ENCODE results near the gene TMEM41B. TPM values are rescaled to one million over a fixed set of nuclear protein-coding genes. Genes with fewer than 3 reads are reported as not detected.
"Not testable (repeated sequence)": the region's sequence is repeated elsewhere in the genome, so short reads cannot be mapped to it uniquely, and the experiment has no call there.

Gene TMEM41B
- total RNA-seq, 4 donors from 2014 or later, result 30.1 to 72.3 (median 34.3) TPM

DNA sequence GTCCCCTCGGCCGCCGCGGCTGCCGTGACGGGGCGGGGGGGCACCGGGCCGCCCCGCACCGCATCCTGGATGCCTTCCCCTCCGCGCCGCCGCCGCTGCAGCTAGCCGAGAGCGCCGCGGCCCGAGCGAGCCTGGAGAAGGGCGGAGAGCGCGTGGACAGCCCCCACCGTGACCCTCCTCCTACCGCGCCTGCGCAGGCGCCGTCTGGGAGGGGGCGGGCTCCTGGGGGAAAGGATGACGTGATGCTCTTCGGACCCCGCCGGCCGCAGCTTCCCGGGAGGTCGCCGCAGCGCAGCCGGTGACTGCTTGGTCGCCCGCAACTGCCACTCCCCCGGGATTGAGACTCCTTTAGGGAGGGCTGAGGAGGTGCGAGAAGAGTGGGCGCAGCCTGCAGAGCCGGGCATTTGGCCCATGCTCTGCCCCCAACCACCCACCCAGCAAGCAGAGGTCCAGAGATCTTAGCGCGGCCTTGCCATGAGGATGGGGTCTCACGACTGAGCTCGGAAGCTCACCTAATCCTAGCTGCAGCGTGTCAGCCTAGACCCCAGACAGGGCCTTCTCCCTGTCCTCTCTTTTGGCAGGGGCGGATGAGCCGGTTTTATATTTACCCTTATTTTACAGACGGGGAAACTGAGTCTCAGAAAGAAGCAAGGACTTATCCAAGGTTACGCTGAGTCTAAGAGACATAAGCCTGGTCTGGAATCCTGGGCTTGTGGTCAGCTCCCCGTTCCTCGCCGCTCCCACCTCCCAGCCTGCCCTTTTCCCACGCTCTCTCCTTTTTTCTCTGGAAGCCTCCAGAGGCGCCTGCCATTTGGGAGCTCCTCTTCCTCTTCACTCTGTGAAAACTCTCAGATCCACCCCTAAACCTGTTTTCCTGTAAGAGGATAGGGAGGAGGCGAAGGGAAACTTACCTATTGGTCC is 48.9 kb downstream of the TMEM41B start, which contains the start of gene DENND5A:
Gene DENND5A, minus strand, starts transcription at position 140 of the 921 bp plus-strand sequence. CDS start 281 bp downstream, outside the sequence.
- H3K9me3 ChIP-seq, result no peaks in the 10 kb centered on the region
- H3K36me3 ChIP-seq, result no peaks in the 10 kb centered on the region
- 25% methylated on average over 17 of the region's 63 CpGs for WGBS
- DNase-seq (ENCODE audit: low spot score in 2 of 2), result peak; percentile 89 to 90
- peaks cover 20% of the 10 kb centered on the region for H3K4me1 ChIP-seq
- TF ChIP-seq POLR2AphosphoS5 (IDR thresholded peaks at IDR 0.05) (peak in 1 of 3 donors; percentile 3), EP300 (IDR thresholded peaks at IDR 0.05) (no peak), POLR2A (IDR thresholded peaks at IDR 0.05) (peak in 1 of 2 donors; percentile 84)
- TF ChIP-seq, protein P1, sequence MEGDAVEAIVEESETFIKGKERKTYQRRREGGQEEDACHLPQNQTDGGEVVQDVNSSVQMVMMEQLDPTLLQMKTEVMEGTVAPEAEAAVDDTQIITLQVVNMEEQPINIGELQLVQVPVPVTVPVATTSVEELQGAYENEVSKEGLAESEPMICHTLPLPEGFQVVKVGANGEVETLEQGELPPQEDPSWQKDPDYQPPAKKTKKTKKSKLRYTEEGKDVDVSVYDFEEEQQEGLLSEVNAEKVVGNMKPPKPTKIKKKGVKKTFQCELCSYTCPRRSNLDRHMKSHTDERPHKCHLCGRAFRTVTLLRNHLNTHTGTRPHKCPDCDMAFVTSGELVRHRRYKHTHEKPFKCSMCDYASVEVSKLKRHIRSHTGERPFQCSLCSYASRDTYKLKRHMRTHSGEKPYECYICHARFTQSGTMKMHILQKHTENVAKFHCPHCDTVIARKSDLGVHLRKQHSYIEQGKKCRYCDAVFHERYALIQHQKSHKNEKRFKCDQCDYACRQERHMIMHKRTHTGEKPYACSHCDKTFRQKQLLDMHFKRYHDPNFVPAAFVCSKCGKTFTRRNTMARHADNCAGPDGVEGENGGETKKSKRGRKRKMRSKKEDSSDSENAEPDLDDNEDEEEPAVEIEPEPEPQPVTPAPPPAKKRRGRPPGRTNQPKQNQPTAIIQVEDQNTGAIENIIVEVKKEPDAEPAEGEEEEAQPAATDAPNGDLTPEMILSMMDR (IDR thresholded peaks at IDR 0.05), result no peak
- peak within 1 kb of the TSS; percentile 98 for H3K4me3 ChIP-seq
- H3K27me3 ChIP-seq, result no peaks in the 10 kb centered on the region
- H3K27ac ChIP-seq, result peak within 1 kb of the TSS; percentile 98

DNA sequence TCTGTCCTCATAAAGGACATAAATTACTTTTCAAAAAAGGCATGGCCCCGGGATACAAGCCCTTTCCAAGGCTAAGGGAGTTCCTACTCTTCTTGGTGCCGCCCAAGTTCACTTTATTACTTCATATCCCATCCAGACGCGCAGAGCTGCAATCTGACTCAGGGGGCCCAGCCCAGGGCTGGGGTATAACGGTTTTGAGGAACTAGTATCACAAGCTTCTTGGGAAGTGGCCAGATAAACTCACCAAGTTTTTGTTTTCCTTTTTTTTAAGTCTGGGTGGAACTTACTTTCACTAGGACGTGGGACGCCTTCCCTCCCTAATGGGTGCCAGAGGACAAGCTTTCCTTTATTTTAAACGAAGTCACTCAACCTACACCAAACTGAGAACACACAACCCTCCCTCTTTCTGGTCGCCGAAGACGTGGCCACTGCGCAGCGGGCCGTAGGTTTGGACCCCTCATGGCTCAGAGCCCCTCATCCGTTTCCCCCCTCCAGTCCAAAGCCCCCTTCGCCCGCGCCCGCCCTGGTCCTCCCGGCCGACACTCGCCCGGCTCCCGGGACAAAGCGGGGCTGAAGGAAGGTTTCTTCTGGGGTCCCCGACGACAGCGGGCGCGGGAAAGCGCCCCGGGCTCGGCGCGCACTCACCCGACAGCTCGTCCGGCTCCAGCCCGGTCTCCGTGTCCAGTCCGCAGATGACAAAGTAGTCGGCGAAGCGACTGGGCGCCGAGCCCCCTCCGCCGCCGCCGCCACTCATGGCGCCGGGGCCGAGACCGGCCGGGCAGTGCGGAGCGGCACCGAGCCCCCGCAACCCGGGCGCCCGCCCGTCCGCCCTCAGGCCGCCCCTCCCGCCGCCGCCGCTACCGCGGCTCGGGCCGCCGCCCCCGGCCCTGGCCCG is 49.8 kb downstream of the TMEM41B start:
- TF ChIP-seq POLR2A (IDR thresholded peaks at IDR 0.05), result peak in 1 of 2 donors; percentile 30
- TF ChIP-seq POLR2AphosphoS5 (IDR thresholded peaks at IDR 0.05), result no peak
- H3K4me1 ChIP-seq, result peaks cover 28% of the 10 kb centered on the region
- no peaks in the 10 kb centered on the region for H3K36me3 ChIP-seq
- DNase-seq (ENCODE audit: low spot score in 2 of 2), result peak; percentile 77 to 83
- peak overlapping the region; percentile 98 for H3K4me3 ChIP-seq
- H3K9me3 ChIP-seq, result no peaks in the 10 kb centered on the region
- H3K27ac ChIP-seq, result peak overlapping the region; percentile 98
- WGBS, result under 1% methylated on average over 35 of the region's 76 CpGs
- H3K27me3 ChIP-seq, result no peaks in the 10 kb centered on the region

DNA sequence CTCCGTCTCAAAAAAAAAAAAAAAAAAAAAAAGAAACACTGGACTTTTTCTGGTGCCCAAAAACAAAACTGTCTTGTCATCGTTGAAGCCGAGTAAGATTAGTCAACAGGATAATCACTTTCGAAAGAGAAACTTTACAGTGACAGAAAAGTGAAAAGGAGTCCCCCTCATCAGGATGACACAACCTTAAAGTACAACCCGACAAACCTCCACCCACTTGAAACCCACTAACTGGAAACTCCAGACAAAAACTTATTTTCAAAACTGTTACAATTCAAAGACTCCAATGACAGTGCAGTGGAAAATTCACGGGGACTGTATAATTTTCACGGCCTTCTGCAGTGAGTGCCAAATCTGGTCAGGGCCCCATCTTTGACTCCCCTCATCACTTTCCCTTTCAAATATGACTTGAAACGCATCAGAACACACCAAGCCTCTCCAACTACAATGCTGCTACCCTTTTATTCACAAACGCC is 50.5 kb downstream of the TMEM41B start:
- DNase-seq (ENCODE audit: low spot score in 2 of 2), result no peak
- 12% methylated on average over 8 of the region's 9 CpGs for WGBS
- no peak for TF ChIP-seq POLR2AphosphoS5 (IDR thresholded peaks at IDR 0.05)
- TF ChIP-seq POLR2A (IDR thresholded peaks at IDR 0.05), result no peak
- TF ChIP-seq, protein P1 (IDR thresholded peaks at IDR 0.05), result no peak
- no peak for TF ChIP-seq EP300 (IDR thresholded peaks at IDR 0.05)

DNA sequence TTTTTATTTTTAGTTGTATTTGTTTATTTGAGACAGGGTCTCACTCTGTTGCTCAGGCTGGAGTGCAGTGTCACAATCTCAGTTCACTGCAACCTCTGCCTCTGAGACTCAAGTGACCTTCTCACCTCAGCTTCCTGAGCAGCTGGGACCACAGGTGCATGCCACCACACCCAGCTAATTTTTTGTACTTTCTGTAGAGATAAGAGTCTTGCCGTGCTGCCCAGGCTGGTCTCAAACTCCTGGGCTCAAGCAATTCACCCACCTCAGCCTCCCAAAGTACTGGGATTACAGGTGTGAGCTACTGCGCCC is 53.6 kb downstream of the TMEM41B start:
- WGBS, result 71% methylated on average over 2 of the region's 2 CpGs
- H3K4me3 ChIP-seq, H3K27me3 ChIP-seq, H3K27ac ChIP-seq, H3K9me3 ChIP-seq, H3K36me3 ChIP-seq: not testable (repeated sequence)
- peak in 1 of 2 donors; percentile 31 for DNase-seq (ENCODE audit: low spot score in 2 of 2)
- H3K4me1 ChIP-seq, result peaks cover 29% of the 10 kb centered on the region

More for the DNA sequence above, 50.5 kb downstream of the TMEM41B start:
- Histone ChIP-seq H3K9me3 (no peaks in the 10 kb centered on the region), H3K27me3 (no peaks in the 10 kb centered on the region), H3K27ac (peak overlapping the region; percentile 98), H3K4me3 (peak overlapping the region; percentile 98), H3K4me1 (peaks cover 30% of the 10 kb centered on the region), H3K36me3 (no peaks in the 10 kb centered on the region)

DNA sequence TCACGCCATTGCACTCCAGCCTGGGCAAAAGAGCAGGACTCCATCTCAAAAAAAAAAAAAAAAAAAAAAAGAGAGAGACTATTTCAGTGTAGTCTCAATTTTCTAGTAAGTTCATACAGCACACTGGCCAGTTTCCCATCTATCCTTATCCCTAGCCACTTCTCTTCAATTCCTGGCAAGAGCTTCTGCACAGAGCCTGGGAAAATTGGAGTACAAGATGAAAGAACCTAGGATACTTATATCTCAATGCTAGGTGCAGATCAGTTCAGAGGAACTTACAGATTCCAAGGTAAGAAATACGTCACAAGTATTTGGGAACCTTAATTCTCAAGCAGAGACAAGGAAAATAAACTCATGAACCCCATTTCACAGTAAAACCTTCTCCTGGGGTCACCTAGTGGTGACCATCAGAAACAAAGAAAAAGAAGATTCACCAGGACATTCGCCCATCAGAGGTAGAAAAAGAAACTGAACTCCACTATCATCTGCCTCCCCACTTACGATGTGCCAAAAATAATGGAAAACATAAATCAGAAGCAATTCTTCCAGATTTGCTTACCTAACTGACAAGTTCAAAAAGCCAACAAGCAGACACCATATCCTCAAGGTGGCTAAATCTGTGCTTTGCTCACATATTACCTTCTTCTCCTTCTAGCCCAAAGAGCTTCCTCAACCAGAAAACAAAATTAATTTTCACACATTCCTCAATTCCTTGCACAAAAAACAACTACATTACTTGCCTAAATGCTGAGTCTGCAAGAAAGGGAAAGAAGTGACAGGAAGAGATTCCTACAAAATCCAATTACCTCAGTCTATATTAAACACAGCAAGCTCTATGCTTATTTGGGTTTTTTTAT is 54.2 kb downstream of the TMEM41B start:
- no peak for TF ChIP-seq POLR2A (IDR thresholded peaks at IDR 0.05)
- TF ChIP-seq, protein P1 (IDR thresholded peaks at IDR 0.05), result no peak
- no peak for TF ChIP-seq EP300 (IDR thresholded peaks at IDR 0.05)
- TF ChIP-seq POLR2AphosphoS5 (IDR thresholded peaks at IDR 0.05), result no peak
- H3K36me3 ChIP-seq, result no peaks in the 10 kb centered on the region

DNA sequence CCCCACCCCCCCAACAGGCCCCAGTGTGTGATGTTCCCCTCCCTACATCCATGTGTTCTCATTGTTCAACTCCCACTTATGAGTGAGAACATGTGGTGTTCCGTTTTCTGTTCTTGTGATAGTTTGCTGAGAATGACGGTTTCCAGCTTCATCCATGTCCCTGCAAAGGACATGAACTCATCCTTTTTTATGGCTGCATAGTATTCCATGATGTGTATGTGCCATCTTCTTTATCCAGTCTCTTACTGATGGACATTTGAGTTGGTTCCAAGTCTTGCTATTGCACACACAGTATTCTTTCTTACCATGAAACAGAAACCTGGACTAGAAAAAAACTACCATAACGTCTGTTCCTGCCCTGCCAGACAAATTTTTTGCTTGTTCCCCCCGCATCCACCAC is 56.1 kb downstream of the TMEM41B start:
- H3K4me1 ChIP-seq, result peaks cover 22% of the 10 kb centered on the region
- not testable (repeated sequence) for H3K4me3 ChIP-seq; H3K9me3 ChIP-seq; H3K36me3 ChIP-seq; DNase-seq (ENCODE audit: low spot score in 2 of 2); H3K27ac ChIP-seq; H3K27me3 ChIP-seq
- WGBS, result 94% methylated on average over 4 of the region's 4 CpGs

More for the DNA sequence above, 54.2 kb downstream of the TMEM41B start:
- peaks cover 23% of the 10 kb centered on the region for H3K4me1 ChIP-seq
- H3K27me3 ChIP-seq, result no peaks in the 10 kb centered on the region
- 58% methylated on average over 4 of the region's 4 CpGs for WGBS
- H3K27ac ChIP-seq, result no peak overlapping the region
- H3K9me3 ChIP-seq, result no peaks in the 10 kb centered on the region
- no peak for DNase-seq (ENCODE audit: low spot score in 2 of 2)
- no peak overlapping the region for H3K4me3 ChIP-seq

Data from suprapubic skin (tissue), 4 donors.